NCI-H2196 treated with DMSO at 0.1 percent for 48 hours (cell line): ENCODE results near the gene OR52J3.

ENCODE experiments used
- DNase-seq: peaks from one replicate; lab custom pipeline; 2025; ENCODE audit not compliant: unreplicated experiment; lab: John Stamatoyannopoulos, UW

OR52J3 gene

GRCh38 chr11:5092821-5093585 lies 46.7 kb downstream of the OR52J3 start:
- DNase-seq, result no peak

GRCh38 chr11:5096011-5096410 lies 49.7 kb downstream of the OR52J3 start:
- no peak for DNase-seq
